RWPE2 (cell line): ENCODE data around the gene CERS6.
"Not testable (repeated sequence)": the region's sequence is repeated elsewhere in the genome, so short reads cannot be mapped to it uniquely, and the experiment has no call there.

Source experiments
- ATAC-seq: fragments of 200-7000 bp; cut with Tn5 transposase; 3 replicates; pipeline ENCODE4 v1.9.1; 2021; ENCODE audit warnings: low read depth
- DNase-seq: peaks from one replicate; pipeline ENCODE4 v3.0.0-alpha.2; 2020; ENCODE audit warnings: low spot score
- H3K27ac ChIP-seq: fragments of 450-650 bp; 2 replicates; pipeline ENCODE4 v1.5.1; 2017; ENCODE audit warnings: mild to moderate bottlenecking; ENCODE audit not compliant: poor library complexity, severe bottlenecking
- H3K27me3 ChIP-seq: fragments of 250-450 bp; sonication (Bioruptor Pico); 2 replicates; pipeline ENCODE4 v1.5.1; 2021; ENCODE audit warnings: mild to moderate bottlenecking, moderate library complexity; ENCODE audit not compliant: insufficient read depth, poor library complexity, severe bottlenecking
- H3K36me3 ChIP-seq: fragments of 250-450 bp; sonication (Bioruptor Pico); 2 replicates; pipeline ENCODE4 v1.5.1; 2020; ENCODE audit warnings: low read depth, mild to moderate bottlenecking, moderate library complexity
- H3K4me1 ChIP-seq: fragments of 250-450 bp; sonication (Bioruptor Pico); 2 replicates; pipeline ENCODE4 v1.5.1; 2021; ENCODE audit warnings: mild to moderate bottlenecking, moderate library complexity; ENCODE audit not compliant: insufficient read depth, poor library complexity, severe bottlenecking
- H3K4me3 ChIP-seq: fragments of 250-450 bp; sonication (Bioruptor Pico); 2 replicates; pipeline ENCODE4 v1.5.1; 2021; ENCODE audit warnings: mild to moderate bottlenecking, moderate library complexity; ENCODE audit not compliant: severe bottlenecking
- H3K9me3 ChIP-seq: fragments of 250-450 bp; sonication (Bioruptor Pico); 2 replicates; pipeline ENCODE4 v1.5.1; 2021; ENCODE audit warnings: mild to moderate bottlenecking, moderate library complexity; ENCODE audit not compliant: severe bottlenecking
- TF ChIP-seq, protein P1 (sequence below): fragments of 450-650 bp; IDR thresholded peaks from one replicate; pipeline ENCODE4 v1.5.1; 2017; ENCODE audit warnings: mild to moderate bottlenecking, moderate library complexity; ENCODE audit not compliant: poor library complexity, severe bottlenecking

The CERS6 gene

DNA sequence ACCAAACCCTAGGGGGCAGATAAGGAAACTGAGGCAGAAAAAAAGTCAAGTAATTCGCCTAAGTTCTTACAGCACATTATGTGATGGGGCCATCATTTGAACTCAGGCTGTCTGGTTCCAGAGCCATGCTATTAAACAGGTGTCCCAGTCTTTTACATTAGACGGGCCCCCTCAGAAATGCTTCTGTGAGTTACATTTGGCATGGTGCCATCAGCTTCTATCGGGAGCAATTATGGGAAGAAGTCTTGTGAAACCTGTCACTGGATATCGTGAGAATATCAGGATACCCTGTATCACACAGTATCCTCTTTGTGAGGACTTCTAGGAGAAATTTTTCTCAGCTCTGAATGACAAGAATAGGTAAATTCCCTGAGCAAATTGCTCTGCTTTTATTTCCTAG lies 202.6 kb downstream of the CERS6 start:
- no peaks in the 10 kb centered on the region for H3K4me1 ChIP-seq
- no peak for DNase-seq

GRCh38 chr2:168660870-168661862 lies 205.1 kb downstream of the CERS6 start:
- DNase-seq: no peak
- no peaks in the 10 kb centered on the region for H3K9me3 ChIP-seq
- TF ChIP-seq, protein P1, sequence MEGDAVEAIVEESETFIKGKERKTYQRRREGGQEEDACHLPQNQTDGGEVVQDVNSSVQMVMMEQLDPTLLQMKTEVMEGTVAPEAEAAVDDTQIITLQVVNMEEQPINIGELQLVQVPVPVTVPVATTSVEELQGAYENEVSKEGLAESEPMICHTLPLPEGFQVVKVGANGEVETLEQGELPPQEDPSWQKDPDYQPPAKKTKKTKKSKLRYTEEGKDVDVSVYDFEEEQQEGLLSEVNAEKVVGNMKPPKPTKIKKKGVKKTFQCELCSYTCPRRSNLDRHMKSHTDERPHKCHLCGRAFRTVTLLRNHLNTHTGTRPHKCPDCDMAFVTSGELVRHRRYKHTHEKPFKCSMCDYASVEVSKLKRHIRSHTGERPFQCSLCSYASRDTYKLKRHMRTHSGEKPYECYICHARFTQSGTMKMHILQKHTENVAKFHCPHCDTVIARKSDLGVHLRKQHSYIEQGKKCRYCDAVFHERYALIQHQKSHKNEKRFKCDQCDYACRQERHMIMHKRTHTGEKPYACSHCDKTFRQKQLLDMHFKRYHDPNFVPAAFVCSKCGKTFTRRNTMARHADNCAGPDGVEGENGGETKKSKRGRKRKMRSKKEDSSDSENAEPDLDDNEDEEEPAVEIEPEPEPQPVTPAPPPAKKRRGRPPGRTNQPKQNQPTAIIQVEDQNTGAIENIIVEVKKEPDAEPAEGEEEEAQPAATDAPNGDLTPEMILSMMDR: no peak

More for the DNA sequence above, 202.6 kb downstream of the CERS6 start:
- ATAC-seq: no peak
- H3K9me3 ChIP-seq: no peaks in the 10 kb centered on the region
- no peaks in the 10 kb centered on the region; the same call in 1 of the 2 replicates for H3K36me3 ChIP-seq
- no peaks in the 10 kb centered on the region for H3K27me3 ChIP-seq
- TF ChIP-seq, protein P1: no peak
- no peak overlapping the region for H3K4me3 ChIP-seq
- H3K27ac ChIP-seq: no peak overlapping the region

DNA sequence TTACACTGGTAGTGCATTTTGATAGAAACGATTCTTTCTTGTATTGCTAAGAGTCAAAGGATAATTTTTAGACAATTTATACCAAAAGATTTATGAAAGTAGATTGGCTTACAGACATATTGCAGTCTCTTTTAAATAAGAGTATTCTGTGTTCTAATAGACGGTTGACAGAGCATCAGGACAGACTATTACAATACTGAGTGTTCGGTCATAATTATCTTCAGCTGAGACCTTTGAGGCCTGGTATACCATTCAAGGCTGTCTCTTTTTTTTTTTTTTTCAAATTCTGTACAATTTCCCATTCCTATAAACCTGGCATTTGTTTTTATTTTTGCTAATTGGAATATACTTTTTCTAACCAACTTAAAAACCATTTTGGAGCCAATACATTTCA lies 205.8 kb downstream of the CERS6 start:
- ATAC-seq (no peak), DNase-seq (no peak)
- H3K36me3 ChIP-seq: no peaks in the 10 kb centered on the region
- no peaks in the 10 kb centered on the region for H3K4me1 ChIP-seq
- H3K4me3 ChIP-seq: no peak overlapping the region
- no peaks in the 10 kb centered on the region for H3K9me3 ChIP-seq
- no peaks in the 10 kb centered on the region for H3K27me3 ChIP-seq
- TF ChIP-seq, protein P1: no peak
- no peak overlapping the region for H3K27ac ChIP-seq

More at GRCh38 chr2:168660870-168661862, 205.1 kb downstream of the CERS6 start:
- no peaks in the 10 kb centered on the region for H3K4me1 ChIP-seq
- ATAC-seq: no peak
- H3K36me3 ChIP-seq: no peaks in the 10 kb centered on the region
- no peaks in the 10 kb centered on the region for H3K27me3 ChIP-seq
- H3K27ac ChIP-seq: no peak overlapping the region
- H3K4me3 ChIP-seq: no peak overlapping the region

DNA sequence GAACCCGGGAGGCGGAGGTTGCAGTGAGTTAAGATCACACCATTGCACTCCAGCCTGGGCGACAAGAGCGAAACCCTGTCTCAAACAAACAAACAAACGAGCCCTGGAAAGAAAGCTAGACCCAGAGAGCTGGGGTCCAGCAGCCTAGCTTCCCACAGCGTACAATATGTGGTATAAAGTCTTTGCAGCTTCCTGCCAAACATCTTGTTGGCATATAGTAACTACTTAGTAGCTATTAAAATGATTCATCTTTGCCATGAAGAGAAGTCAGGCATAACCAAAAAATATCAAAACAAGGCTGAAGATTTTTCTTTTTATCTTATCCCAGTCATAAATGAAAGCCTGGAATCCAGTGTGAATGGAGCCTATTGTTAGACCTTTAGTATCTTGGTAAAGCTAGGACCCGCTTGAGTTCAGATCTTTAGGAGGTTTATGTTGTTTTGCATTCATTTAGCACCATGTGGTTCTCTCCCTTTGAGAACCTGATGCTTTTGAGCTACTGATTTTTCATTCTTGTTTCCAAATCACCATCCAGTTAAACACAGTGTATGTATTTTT lies 206.7 kb downstream of the CERS6 start:
- ATAC-seq (no peak), DNase-seq (no peak)
- H3K36me3 ChIP-seq: no peaks in the 10 kb centered on the region
- no peak overlapping the region for H3K27ac ChIP-seq
- H3K27me3 ChIP-seq: no peaks in the 10 kb centered on the region
- no peak overlapping the region for H3K4me3 ChIP-seq
- no peaks in the 10 kb centered on the region for H3K4me1 ChIP-seq
- no peaks in the 10 kb centered on the region for H3K9me3 ChIP-seq
- TF ChIP-seq, protein P1: no peak

- H3K4me1 ChIP-seq: no peaks in the 10 kb centered on the region
- DNase-seq: no peak
- H3K4me3 ChIP-seq: no peak overlapping the region
- no peaks in the 10 kb centered on the region for H3K9me3 ChIP-seq
- no peaks in the 10 kb centered on the region for H3K36me3 ChIP-seq
- TF ChIP-seq, protein P1: no peak
- H3K27ac ChIP-seq: no peak overlapping the region
- ATAC-seq: no peak
- no peaks in the 10 kb centered on the region for H3K27me3 ChIP-seq
Measured at GRCh38 chr2:168663993-168664392, 207.9 kb downstream of the CERS6 start.

GRCh38 chr2:168664715-168665114 lies 208.6 kb downstream of the CERS6 start:
- H3K36me3 ChIP-seq, ATAC-seq, H3K4me3 ChIP-seq, H3K27me3 ChIP-seq, DNase-seq, H3K27ac ChIP-seq, H3K4me1 ChIP-seq, H3K9me3 ChIP-seq: not testable (repeated sequence)
